Activated CD8-positive, alpha-beta memory T cell treated with anti-CD3 and anti-CD28 coated beads, Interleukin-2, amount 50 U/mL, for 1 hour (primary cell): ENCODE results near the gene TOR4A.

Experiments used
- DNase-seq: peaks from one replicate; pipeline ENCODE4 v3.0.0-alpha.2; 2020; ENCODE audit errors: extremely low read depth

The TOR4A gene

GRCh38 chr9:137277329-137278041 is at the start of gene TOR4A:
Gene TOR4A, plus strand, starts transcription at chr9:137277726. Its CDS starts 964 bp downstream, at chr9:137278690.
- DNase-seq = no peak

GRCh38 chr9:137227853-137228505 is 49.5 kb upstream of the TOR4A start:
- DNase-seq = no peak

- DNase-seq = no peak
Measured at GRCh38 chr9:137228506-137228967, 49.0 kb upstream of the TOR4A start.

- DNase-seq = no peak
Measured at GRCh38 chr9:137228968-137229896, 48.3 kb upstream of the TOR4A start.

- no peak for DNase-seq
Measured at GRCh38 chr9:137229903-137230704, 47.4 kb upstream of the TOR4A start.

- DNase-seq = no peak
Measured at GRCh38 chr9:137230705-137231371, 46.7 kb upstream of the TOR4A start, which contains the start of gene SLC34A3. Gene SLC34A3, plus strand, starts transcription at chr9:137230901. Its CDS starts 802 bp downstream, at chr9:137231703.

GRCh38 chr9:137231372-137232039 is 46.0 kb upstream of the TOR4A start:
- DNase-seq = no peak

- DNase-seq = no peak
Measured at GRCh38 chr9:137232101-137232500, 45.4 kb upstream of the TOR4A start.

GRCh38 chr9:137232510-137232909 is 45.0 kb upstream of the TOR4A start:
- DNase-seq = no peak

GRCh38 chr9:137233143-137233980 is 44.2 kb upstream of the TOR4A start:
- no peak for DNase-seq

- DNase-seq = no peak
Measured at GRCh38 chr9:137234055-137234697, 43.4 kb upstream of the TOR4A start.

- DNase-seq = no peak
Measured at GRCh38 chr9:137234758-137235423, 42.6 kb upstream of the TOR4A start.

GRCh38 chr9:137235424-137236237 is 41.9 kb upstream of the TOR4A start:
- no peak for DNase-seq

- DNase-seq = peak; percentile 72
Measured at GRCh38 chr9:137236238-137236935, 41.1 kb upstream of the TOR4A start.

GRCh38 chr9:137236936-137237421 is 40.5 kb upstream of the TOR4A start:
- DNase-seq = no peak
